SK-N-MC (cell line): ENCODE measurements around the gene TTLL5.

Source experiments
- DNase-seq: peaks from one replicate; pipeline ENCODE4 v3.0.0-alpha.2; 2011; ENCODE audit warnings: low read depth, low spot score
- H3K27ac ChIP-seq: fragments of 200-600 bp; sonication (generic); 2 replicates; pipeline ENCODE4 v1.5.1; 2016; ENCODE audit warnings: mixed run types
- H3K36me3 ChIP-seq: fragments of 200-600 bp; sonication (generic); 2 replicates; pipeline ENCODE4 v1.6.1; 2017; ENCODE audit warnings: antibody characterized with exemption, low read length, mixed read lengths; ENCODE audit not compliant: insufficient read depth
- H3K4me3 ChIP-seq: fragments of 200-600 bp; sonication (generic); 2 replicates; pipeline ENCODE4 v1.5.1; 2016
- H3K9ac ChIP-seq: fragments of 200-600 bp; sonication (generic); 2 replicates; pipeline ENCODE4 v1.8.0; 2017; ENCODE audit warnings: mixed run types, mixed read lengths; ENCODE audit not compliant: insufficient read length
- H3K9me3 ChIP-seq: fragments of 200-600 bp; sonication (generic); 2 replicates; pipeline ENCODE4 v1.6.1; 2017; ENCODE audit warnings: low read depth, mild to moderate bottlenecking, antibody characterized with exemption, low read length, moderate library complexity, mixed read lengths
- EZH2 ChIP-seq: fragments of 200-600 bp; sonication (generic); IDR thresholded peaks from one replicate; pipeline ENCODE4 v1.6.1; 2017; ENCODE audit warnings: antibody characterized with exemption
- FOXP2 ChIP-seq: optimal IDR thresholded peaks from 2 replicates; pipeline ENCODE3; 2011; ENCODE audit warnings: mild to moderate bottlenecking, moderate library complexity; ENCODE audit not compliant: insufficient read depth; ENCODE audit errors: extremely low read length, control extremely low read depth
- POLR2AphosphoS5 ChIP-seq: IDR thresholded peaks from 2 replicates; pipeline ENCODE4 v1.6.1; 2012; ENCODE audit warnings: mild to moderate bottlenecking, low read depth, low read length, borderline replicate concordance

TTLL5 gene

GRCh38 chr14:75725481-75725880 is 64.4 kb downstream of the TTLL5 start:
- H3K36me3 ChIP-seq, result peaks cover 35% of the 10 kb centered on the region
- peaks cover 5% of the 10 kb centered on the region; the same call in 1 of the 2 replicates for H3K9me3 ChIP-seq
- no peak overlapping the region for H3K27ac ChIP-seq
- TF ChIP-seq EZH2 (no peak), POLR2AphosphoS5 (no peak), FOXP2 (no peak)
- no peak for DNase-seq
- H3K9ac ChIP-seq, result no peak overlapping the region
- H3K4me3 ChIP-seq, result no peak overlapping the region

GRCh38 chr14:75726321-75726720 is 65.3 kb downstream of the TTLL5 start:
- Histone ChIP-seq H3K9me3 (peaks cover 5% of the 10 kb centered on the region; the same call in 1 of the 2 replicates), H3K4me3 (no peak overlapping the region), H3K27ac (no peak overlapping the region), H3K9ac (no peak overlapping the region), H3K36me3 (peaks cover 35% of the 10 kb centered on the region)
- no peak for TF ChIP-seq FOXP2
- no peak for TF ChIP-seq POLR2AphosphoS5
- TF ChIP-seq EZH2, result no peak
- no peak for DNase-seq

DNA sequence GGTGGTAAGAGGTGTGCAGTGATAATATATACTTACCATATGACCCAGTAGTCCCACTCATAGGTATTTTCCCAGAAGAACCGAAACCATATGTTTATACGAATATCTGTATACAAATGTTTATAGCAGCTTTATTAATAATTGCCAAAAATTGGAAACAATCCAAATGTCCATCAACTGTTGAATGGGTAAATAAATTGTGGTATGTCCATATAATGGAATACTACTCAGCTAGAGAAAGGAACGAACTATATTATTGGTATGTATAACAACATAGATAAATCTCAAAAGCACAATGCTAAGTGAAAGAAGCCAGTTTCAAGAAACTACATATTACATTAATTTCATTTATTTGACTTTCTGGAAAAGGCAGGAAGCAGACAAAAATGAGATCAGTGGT is 66.1 kb downstream of the TTLL5 start:
- Histone ChIP-seq H3K9me3 (peaks cover 5% of the 10 kb centered on the region; the same call in 1 of the 2 replicates), H3K27ac (no peak overlapping the region), H3K4me3 (no peak overlapping the region), H3K36me3 (peaks cover 35% of the 10 kb centered on the region), H3K9ac (no peak overlapping the region)
- TF ChIP-seq POLR2AphosphoS5 (no peak), EZH2 (no peak), FOXP2 (no peak)
- no peak for DNase-seq

GRCh38 chr14:75732888-75733287 is 71.8 kb downstream of the TTLL5 start:
- H3K27ac ChIP-seq, result no peak overlapping the region
- no peak overlapping the region for H3K4me3 ChIP-seq
- DNase-seq, result no peak
- no peaks in the 10 kb centered on the region for H3K9me3 ChIP-seq
- TF ChIP-seq FOXP2 (no peak), EZH2 (no peak), POLR2AphosphoS5 (no peak)
- peaks cover 41% of the 10 kb centered on the region for H3K36me3 ChIP-seq
- H3K9ac ChIP-seq, result no peak overlapping the region

DNA sequence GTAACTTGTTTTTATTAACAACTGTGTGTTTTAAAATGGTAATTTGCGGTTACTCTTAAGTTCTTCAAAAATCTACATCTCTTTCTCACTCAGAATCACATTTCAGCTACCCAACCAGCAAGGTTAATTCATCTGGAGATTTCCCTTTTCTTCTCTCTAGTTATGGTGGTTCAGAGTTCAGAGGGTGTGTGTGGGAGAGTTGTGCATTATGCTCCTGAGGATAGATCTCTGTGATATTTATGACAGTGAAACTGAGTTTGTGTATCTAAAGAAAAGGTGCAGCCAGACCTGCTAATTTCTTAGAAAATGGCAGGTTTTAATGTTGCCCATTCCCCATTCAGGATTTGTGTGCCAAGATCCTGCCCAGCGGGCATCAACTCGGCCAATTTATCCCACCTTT is 73.8 kb downstream of the TTLL5 start:
- no peak overlapping the region for H3K4me3 ChIP-seq
- no peak overlapping the region for H3K9ac ChIP-seq
- no peaks in the 10 kb centered on the region for H3K9me3 ChIP-seq
- TF ChIP-seq POLR2AphosphoS5 (no peak), FOXP2 (no peak), EZH2 (no peak)
- no peak overlapping the region for H3K27ac ChIP-seq
- peaks cover 37% of the 10 kb centered on the region for H3K36me3 ChIP-seq
- no peak for DNase-seq

DNA sequence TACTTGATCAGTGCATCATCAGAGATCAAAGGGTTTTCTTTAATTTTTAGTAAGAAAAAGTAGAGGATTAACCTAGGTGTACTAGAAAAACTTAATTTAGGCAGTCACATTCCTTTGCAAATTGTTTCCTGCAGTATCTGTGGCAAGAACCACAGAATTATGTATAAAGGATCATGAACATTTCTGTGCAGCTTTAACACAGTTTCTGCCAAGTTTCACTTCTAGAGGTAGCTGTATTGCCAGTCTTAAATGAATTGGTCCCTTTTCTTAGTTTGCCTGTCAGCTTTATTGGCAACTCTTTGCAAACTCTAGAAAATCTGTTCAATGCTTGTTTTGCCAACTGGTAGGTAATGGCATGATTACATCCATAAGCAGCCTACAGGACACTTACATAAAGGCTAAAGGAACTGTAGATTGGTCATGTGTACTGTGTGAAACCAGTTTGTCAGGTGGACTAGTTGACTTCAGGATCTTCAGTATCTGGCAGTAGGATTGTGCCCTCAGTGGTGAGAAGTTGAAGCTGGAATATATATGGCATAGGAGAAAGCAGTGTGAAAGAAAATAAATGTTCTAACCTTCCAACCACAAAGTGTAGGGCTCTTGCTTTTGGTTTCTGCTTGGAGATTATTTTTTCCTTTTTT is 75.9 kb downstream of the TTLL5 start:
- no peaks in the 10 kb centered on the region for H3K9me3 ChIP-seq
- no peak overlapping the region for H3K4me3 ChIP-seq
- no peak overlapping the region for H3K9ac ChIP-seq
- H3K36me3 ChIP-seq, result peaks cover 37% of the 10 kb centered on the region
- no peak for TF ChIP-seq POLR2AphosphoS5
- TF ChIP-seq FOXP2, result no peak
- TF ChIP-seq EZH2, result no peak
- DNase-seq, result no peak
- no peak overlapping the region for H3K27ac ChIP-seq

- Histone ChIP-seq H3K9me3 (no peaks in the 10 kb centered on the region), H3K27ac (no peak overlapping the region), H3K36me3 (peaks cover 32% of the 10 kb centered on the region), H3K9ac (peak overlapping the region; percentile 1), H3K4me3 (no peak overlapping the region)
- TF ChIP-seq POLR2AphosphoS5 (no peak), FOXP2 (no peak), EZH2 (no peak)
- no peak for DNase-seq
Observed at GRCh38 chr14:75738192-75738591, 77.1 kb downstream of the TTLL5 start.

DNA sequence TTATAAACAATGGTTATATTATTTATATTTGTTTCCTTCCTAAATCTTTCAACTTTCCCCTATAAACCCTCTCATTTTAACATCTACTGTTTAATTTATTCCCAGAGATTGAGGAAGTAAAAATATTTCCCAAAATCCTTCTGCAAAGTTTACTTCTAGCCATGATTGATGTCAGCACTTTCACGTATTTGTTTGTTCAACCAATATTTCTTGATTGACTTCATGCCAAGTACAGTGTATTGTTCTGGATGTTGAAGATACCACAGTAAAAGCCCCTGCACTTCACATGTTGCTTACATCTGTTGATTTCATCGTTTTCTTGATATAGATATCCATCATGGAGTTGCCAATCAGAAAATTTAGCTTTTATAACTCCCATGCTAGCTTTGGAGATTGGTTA is 81.8 kb downstream of the TTLL5 start:
- no peak for DNase-seq
- TF ChIP-seq EZH2 (no peak), POLR2AphosphoS5 (no peak), FOXP2 (no peak)
- no peaks in the 10 kb centered on the region; the same call in 1 of the 2 replicates for H3K9me3 ChIP-seq
- peaks cover 44% of the 10 kb centered on the region for H3K36me3 ChIP-seq
- no peak overlapping the region for H3K9ac ChIP-seq
- no peak overlapping the region for H3K27ac ChIP-seq
- no peak overlapping the region for H3K4me3 ChIP-seq

- no peaks in the 10 kb centered on the region; the same call in 1 of the 2 replicates for H3K9me3 ChIP-seq
- H3K4me3 ChIP-seq, result no peak overlapping the region
- no peak for DNase-seq
- no peak overlapping the region for H3K27ac ChIP-seq
- TF ChIP-seq EZH2 (no peak), FOXP2 (no peak), POLR2AphosphoS5 (no peak)
- peaks cover 47% of the 10 kb centered on the region for H3K36me3 ChIP-seq
- no peak overlapping the region for H3K9ac ChIP-seq
Observed at GRCh38 chr14:75747899-75748298, 86.9 kb downstream of the TTLL5 start.
